Neuron (in vitro differentiated cells): ENCODE data around the gene VEPH1.

Experiments
- H2AFZ ChIP-seq: one replicate; pipeline ENCODE4 v1.6.1; 2013; ENCODE audit warnings: low read depth, mild to moderate bottlenecking, inconsistent platforms, low read length, moderate library complexity
- H3K27me3 ChIP-seq: one replicate; pipeline ENCODE4 v1.6.1; 2013; ENCODE audit warnings: low read length; ENCODE audit not compliant: insufficient read depth
- H3K36me3 ChIP-seq: one replicate; pipeline ENCODE4 v1.6.1; 2013; ENCODE audit warnings: low read length; ENCODE audit not compliant: insufficient read depth
- H3K4me1 ChIP-seq: one replicate; pipeline ENCODE4 v1.6.1; 2013; ENCODE audit warnings: low read length; ENCODE audit not compliant: insufficient read depth
- H3K4me3 ChIP-seq: 2 replicates; pipeline ENCODE4 v1.5.1; 2013; ENCODE audit warnings: mild to moderate bottlenecking, low read length, moderate library complexity
- H3K9me3 ChIP-seq: one replicate; pipeline ENCODE4 v1.6.1; 2013; ENCODE audit warnings: low read length

The VEPH1 gene

GRCh38 chr3:157532529-157533297 is 29.5 kb upstream of the VEPH1 start:
- H2AFZ ChIP-seq, result peak overlapping the region; percentile 30
- H3K27me3 ChIP-seq, result no peaks in the 10 kb centered on the region
- H3K4me1 ChIP-seq, result peaks cover 3% of the 10 kb centered on the region
- no peaks in the 10 kb centered on the region for H3K36me3 ChIP-seq
- no peaks in the 10 kb centered on the region for H3K9me3 ChIP-seq
- H3K4me3 ChIP-seq, result no peak overlapping the region

GRCh38 chr3:157531771-157532170 is 28.6 kb upstream of the VEPH1 start:
- no peaks in the 10 kb centered on the region for H3K36me3 ChIP-seq
- no peaks in the 10 kb centered on the region for H3K27me3 ChIP-seq
- H3K4me1 ChIP-seq, result peaks cover 3% of the 10 kb centered on the region
- H3K9me3 ChIP-seq, result no peaks in the 10 kb centered on the region
- peak overlapping the region; percentile 30 for H2AFZ ChIP-seq
- no peak overlapping the region for H3K4me3 ChIP-seq

GRCh38 chr3:157531301-157531660 is 28.1 kb upstream of the VEPH1 start:
- Histone ChIP-seq H3K9me3 (no peaks in the 10 kb centered on the region), H3K36me3 (no peaks in the 10 kb centered on the region), H3K4me1 (peaks cover 3% of the 10 kb centered on the region), H3K4me3 (no peak overlapping the region), H2AFZ (peak overlapping the region; percentile 30), H3K27me3 (no peaks in the 10 kb centered on the region)

- no peaks in the 10 kb centered on the region for H3K27me3 ChIP-seq
- H3K4me3 ChIP-seq, result no peak overlapping the region
- H2AFZ ChIP-seq, result no peak overlapping the region
- H3K4me1 ChIP-seq, result peaks cover 3% of the 10 kb centered on the region
- no peaks in the 10 kb centered on the region for H3K36me3 ChIP-seq
- no peaks in the 10 kb centered on the region for H3K9me3 ChIP-seq
Observed at GRCh38 chr3:157530637-157531300, 27.6 kb upstream of the VEPH1 start.

- no peak overlapping the region for H3K4me3 ChIP-seq
Observed at GRCh38 chr3:157529751-157530150, 26.5 kb upstream of the VEPH1 start.

GRCh38 chr3:157529085-157529484 is 25.9 kb upstream of the VEPH1 start:
- H3K4me3 ChIP-seq, result no peak overlapping the region
- H3K4me1 ChIP-seq, result peaks cover 3% of the 10 kb centered on the region
- H3K36me3 ChIP-seq, result no peaks in the 10 kb centered on the region
- H3K27me3 ChIP-seq, result no peaks in the 10 kb centered on the region
- H2AFZ ChIP-seq, result no peak overlapping the region
- H3K9me3 ChIP-seq, result no peaks in the 10 kb centered on the region

More at GRCh38 chr3:157529751-157530150, 26.5 kb upstream of the VEPH1 start:
- Histone ChIP-seq H3K4me1 (peaks cover 3% of the 10 kb centered on the region), H3K9me3 (no peaks in the 10 kb centered on the region), H3K36me3 (no peaks in the 10 kb centered on the region), H3K27me3 (no peaks in the 10 kb centered on the region), H2AFZ (no peak overlapping the region)

- Histone ChIP-seq H3K4me1 (peaks cover 3% of the 10 kb centered on the region), H2AFZ (peak overlapping the region; percentile 23), H3K9me3 (no peaks in the 10 kb centered on the region), H3K36me3 (no peaks in the 10 kb centered on the region), H3K4me3 (no peak overlapping the region), H3K27me3 (no peaks in the 10 kb centered on the region)
Observed at GRCh38 chr3:157527131-157527881, 24.1 kb upstream of the VEPH1 start.

- H3K4me3 ChIP-seq, result no peak overlapping the region
- no peaks in the 10 kb centered on the region for H3K36me3 ChIP-seq
- H3K27me3 ChIP-seq, result no peaks in the 10 kb centered on the region
- H3K4me1 ChIP-seq, result no peaks in the 10 kb centered on the region
- H2AFZ ChIP-seq, result no peak overlapping the region
- H3K9me3 ChIP-seq, result no peaks in the 10 kb centered on the region
Observed at GRCh38 chr3:157526036-157526435, 22.8 kb upstream of the VEPH1 start.

- no peaks in the 10 kb centered on the region for H3K36me3 ChIP-seq
Observed at GRCh38 chr3:157523814-157524213, 20.6 kb upstream of the VEPH1 start.

GRCh38 chr3:157522648-157523047 is 19.4 kb upstream of the VEPH1 start:
- Histone ChIP-seq H3K4me3 (no peak overlapping the region), H2AFZ (no peak overlapping the region), H3K9me3 (no peaks in the 10 kb centered on the region), H3K4me1 (no peaks in the 10 kb centered on the region), H3K36me3 (no peaks in the 10 kb centered on the region), H3K27me3 (no peaks in the 10 kb centered on the region)

More at GRCh38 chr3:157523814-157524213, 20.6 kb upstream of the VEPH1 start:
- no peak overlapping the region for H2AFZ ChIP-seq
- H3K27me3 ChIP-seq, result no peaks in the 10 kb centered on the region
- H3K4me1 ChIP-seq, result no peaks in the 10 kb centered on the region
- no peak overlapping the region for H3K4me3 ChIP-seq
- no peaks in the 10 kb centered on the region for H3K9me3 ChIP-seq

- no peaks in the 10 kb centered on the region for H3K4me1 ChIP-seq
- no peaks in the 10 kb centered on the region for H3K9me3 ChIP-seq
- no peaks in the 10 kb centered on the region for H3K36me3 ChIP-seq
- no peak overlapping the region for H2AFZ ChIP-seq
- H3K4me3 ChIP-seq, result no peak overlapping the region
- no peaks in the 10 kb centered on the region for H3K27me3 ChIP-seq
Observed at GRCh38 chr3:157520485-157521150, 17.4 kb upstream of the VEPH1 start.

- Histone ChIP-seq H2AFZ (no peak overlapping the region), H3K27me3 (no peaks in the 10 kb centered on the region)
Observed at GRCh38 chr3:157518881-157519280, 15.7 kb upstream of the VEPH1 start.

GRCh38 chr3:157516928-157517327 is 13.7 kb upstream of the VEPH1 start:
- Histone ChIP-seq H2AFZ (no peak overlapping the region), H3K36me3 (no peaks in the 10 kb centered on the region), H3K4me1 (no peaks in the 10 kb centered on the region), H3K27me3 (no peaks in the 10 kb centered on the region), H3K9me3 (no peaks in the 10 kb centered on the region), H3K4me3 (no peak overlapping the region)

More at GRCh38 chr3:157518881-157519280, 15.7 kb upstream of the VEPH1 start:
- Histone ChIP-seq H3K4me1 (no peaks in the 10 kb centered on the region), H3K9me3 (no peaks in the 10 kb centered on the region), H3K4me3 (no peak overlapping the region), H3K36me3 (no peaks in the 10 kb centered on the region)
